WERI-Rb-1 (cell line): ENCODE data around the gene MCM10.
A peak's percentile ranks its signal among the peaks of the same experiment; 100 is the strongest.

Experiments
- DNase-seq: peaks from one replicate; pipeline ENCODE4 v3.0.0-alpha.2; 2020
- H3K27ac ChIP-seq: fragments of 250-450 bp; sonication (Bioruptor Pico); 2 replicates; pipeline ENCODE4 v1.5.1; 2020; ENCODE audit warnings: mild to moderate bottlenecking, moderate library complexity
- H3K27me3 ChIP-seq: fragments of 250-450 bp; sonication (Bioruptor Pico); 2 replicates; pipeline ENCODE4 v1.5.1; 2021; ENCODE audit warnings: mild to moderate bottlenecking, low read depth, moderate library complexity; ENCODE audit not compliant: insufficient read depth, severe bottlenecking
- H3K36me3 ChIP-seq: fragments of 250-450 bp; sonication (Bioruptor Pico); 2 replicates; pipeline ENCODE4 v1.5.1; 2020; ENCODE audit warnings: mild to moderate bottlenecking, moderate library complexity
- H3K4me3 ChIP-seq: 2 replicates; pipeline ENCODE4 v1.5.1; 2011; ENCODE audit warnings: low read depth, mild to moderate bottlenecking, control low read depth, low read length
- H3K9me3 ChIP-seq: fragments of 250-450 bp; sonication (Bioruptor Pico); 2 replicates; pipeline ENCODE4 v1.5.1; 2021; ENCODE audit warnings: mild to moderate bottlenecking, moderate library complexity; ENCODE audit not compliant: severe bottlenecking
- CTCF ChIP-seq: IDR thresholded peaks from 2 replicates; pipeline ENCODE4 v1.5.1; 2011; ENCODE audit warnings: low read depth, mild to moderate bottlenecking, control low read depth, inconsistent platforms, low read length

Gene MCM10

DNA sequence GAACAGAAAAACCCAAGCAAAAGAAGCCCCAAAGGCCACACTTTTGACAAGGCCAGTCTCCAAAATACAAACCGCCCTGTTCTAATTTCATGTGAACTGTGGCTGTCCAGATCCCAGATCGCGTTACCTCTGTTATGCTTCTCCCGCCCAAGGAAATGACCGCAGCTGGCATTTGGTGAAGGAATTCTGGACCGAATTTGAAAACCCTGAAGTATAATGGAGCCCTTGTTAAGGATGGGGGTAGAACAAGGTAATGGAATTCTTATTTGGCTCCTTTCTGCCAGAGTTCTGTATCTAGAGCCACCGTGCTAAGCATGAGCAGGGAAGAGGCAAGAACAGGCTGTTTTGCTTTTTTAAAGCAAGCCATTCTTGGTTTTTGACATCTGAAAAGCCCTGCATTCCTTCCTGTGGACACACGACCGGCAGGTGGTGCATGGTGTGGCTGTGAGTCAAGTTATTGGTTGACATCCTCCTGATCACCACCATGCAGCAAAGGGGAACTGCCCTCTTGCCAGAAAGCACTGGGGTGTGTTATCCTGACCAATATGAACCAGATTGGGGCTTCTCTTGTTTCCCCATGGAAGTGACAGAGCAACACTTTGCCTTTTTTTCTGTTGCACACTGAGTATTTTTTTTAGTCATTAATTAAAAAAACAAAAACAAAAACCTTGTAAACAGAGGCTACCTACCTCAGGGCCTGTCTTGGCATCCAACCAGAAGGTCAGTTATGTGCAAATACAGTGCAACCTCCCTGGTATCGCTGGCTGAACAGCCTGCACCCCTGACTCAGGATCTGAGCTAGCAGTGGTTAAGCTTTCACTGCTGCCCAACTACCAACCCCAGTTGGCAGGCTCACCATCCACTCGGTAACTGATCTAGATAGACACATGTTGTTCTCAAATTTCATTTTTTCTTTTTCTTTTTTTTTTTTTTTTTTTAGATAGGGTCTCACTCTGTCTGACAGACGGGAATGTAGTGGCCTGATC is 58.6 kb downstream of the MCM10 start:
- Histone ChIP-seq H3K27me3 (no peaks in the 10 kb centered on the region), H3K4me3 (no peak overlapping the region), H3K36me3 (no peaks in the 10 kb centered on the region), H3K9me3 (no peaks in the 10 kb centered on the region), H3K27ac (no peak overlapping the region)
- peak; percentile 14 for DNase-seq
- no peak for TF ChIP-seq CTCF

DNA sequence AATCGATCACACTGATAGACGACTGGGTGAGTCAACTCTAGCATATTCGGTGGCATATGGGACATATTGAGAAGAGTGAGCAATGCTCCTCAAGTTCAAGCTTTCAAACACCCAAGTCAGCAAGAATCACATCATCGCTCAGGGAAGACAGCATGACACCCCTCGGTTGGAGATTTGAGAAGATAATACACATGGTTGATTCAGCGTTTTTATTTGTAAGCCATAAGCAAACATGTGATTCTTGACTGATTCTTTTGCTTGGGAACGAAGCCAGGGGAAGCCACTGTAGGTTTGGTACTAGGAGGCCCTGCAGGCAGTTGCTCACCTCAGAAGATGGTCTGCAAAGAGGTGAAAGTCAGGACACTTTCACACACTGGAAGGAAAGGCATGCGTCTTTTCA is 60.2 kb downstream of the MCM10 start:
- DNase-seq: no peak
- Histone ChIP-seq H3K27ac (no peak overlapping the region), H3K4me3 (no peak overlapping the region), H3K36me3 (no peaks in the 10 kb centered on the region), H3K27me3 (no peaks in the 10 kb centered on the region), H3K9me3 (no peaks in the 10 kb centered on the region)
- no peak for TF ChIP-seq CTCF

DNA sequence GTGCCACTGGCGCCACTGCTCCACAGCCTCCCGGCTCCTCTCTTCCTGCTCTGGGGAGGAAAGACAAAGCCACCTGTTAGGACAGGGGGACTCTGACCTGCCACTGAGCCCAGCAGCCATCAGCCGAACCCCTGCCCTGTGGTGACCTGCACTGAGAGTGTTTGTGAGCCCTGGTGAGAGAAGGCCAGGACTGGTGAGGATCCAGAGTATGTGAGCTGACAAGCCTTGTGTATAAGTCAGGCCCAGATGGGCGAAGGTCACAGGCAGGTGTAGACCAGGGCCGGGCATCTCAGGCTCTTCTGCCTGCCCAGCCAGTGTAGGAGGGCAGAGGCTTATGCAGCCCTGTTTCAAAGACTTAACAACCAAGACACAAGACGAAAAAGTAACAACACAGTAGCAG is 60.8 kb downstream of the MCM10 start:
- DNase-seq: no peak
- Histone ChIP-seq H3K27me3 (no peaks in the 10 kb centered on the region), H3K9me3 (no peaks in the 10 kb centered on the region), H3K4me3 (no peak overlapping the region), H3K27ac (no peak overlapping the region), H3K36me3 (no peaks in the 10 kb centered on the region)
- TF ChIP-seq CTCF: no peak

- Histone ChIP-seq H3K4me3 (no peak overlapping the region), H3K27me3 (no peaks in the 10 kb centered on the region), H3K9me3 (no peaks in the 10 kb centered on the region), H3K27ac (no peak overlapping the region), H3K36me3 (no peaks in the 10 kb centered on the region)
- no peak for DNase-seq
- no peak for TF ChIP-seq CTCF
These were observed 61.2 kb downstream of the MCM10 start for GRCh38 chr10:13222566-13222965.

- Histone ChIP-seq H3K27me3 (no peaks in the 10 kb centered on the region), H3K9me3 (no peaks in the 10 kb centered on the region), H3K36me3 (no peaks in the 10 kb centered on the region), H3K27ac (no peak overlapping the region), H3K4me3 (no peak overlapping the region)
- no peak for TF ChIP-seq CTCF
- DNase-seq: no peak
These were observed 61.9 kb downstream of the MCM10 start for GRCh38 chr10:13223241-13223640.
